Measurements from ENCODE around the gene KIAA0040.

KIAA0040 gene

GRCh38 chr1:175137369-175137768, 55.2 kb downstream of the KIAA0040 start:
- intact Hi-C loops (cut with DNase I; ENCODE audit: low total_unique reads) = no loop called here
- no peak for DNase-seq
- Histone ChIP-seq H3K4me1 (peaks cover 0 to 17% (median 5%) of the 10 kb centered on the region in 4 donors), H3K27ac (no peak overlapping the region), H3K4me3 (no peak overlapping the region), H3K9me3 (no peaks in the 10 kb centered on the region), H3K27me3 (no peaks in the 10 kb centered on the region), H3K36me3 (no peaks in the 10 kb centered on the region)
- TF ChIP-seq CTCF (IDR thresholded peaks at IDR 0.05) = no peak

GRCh38 chr1:175136246-175136645, 56.3 kb downstream of the KIAA0040 start:
- no peak overlapping the region for H3K4me3 ChIP-seq
- TF ChIP-seq CTCF (IDR thresholded peaks at IDR 0.05) = no peak
- no peaks in the 10 kb centered on the region for H3K36me3 ChIP-seq
- DNase-seq = no peak
- H3K4me1 ChIP-seq = peaks cover 0 to 27% (median 7%) of the 10 kb centered on the region in 4 donors
- H3K9me3 ChIP-seq = no peaks in the 10 kb centered on the region
- intact Hi-C loops (cut with DNase I; ENCODE audit: low total_unique reads) = no loop called here
- H3K27ac ChIP-seq = no peak overlapping the region
- no peaks in the 10 kb centered on the region for H3K27me3 ChIP-seq

- Histone ChIP-seq H3K4me3 (no peak overlapping the region), H3K27ac (no peak overlapping the region), H3K4me1 (peaks cover 0 to 33% (median 11%) of the 10 kb centered on the region in 4 donors), H3K9me3 (no peaks in the 10 kb centered on the region), H3K36me3 (no peaks in the 10 kb centered on the region), H3K27me3 (no peaks in the 10 kb centered on the region)
- intact Hi-C loops (cut with DNase I; ENCODE audit: low total_unique reads) = loop anchor here (5.0 kb wide), 1 partner anchor 97 kb away; no protein-coding TSS in a partner anchor
- TF ChIP-seq CTCF (IDR thresholded peaks at IDR 0.05) = no peak
- DNase-seq = no peak
Observed at GRCh38 chr1:175134500-175134899, 58.1 kb downstream of the KIAA0040 start.

- Histone ChIP-seq H3K4me1 (peaks cover 0 to 33% (median 11%) of the 10 kb centered on the region in 4 donors), H3K9me3 (no peaks in the 10 kb centered on the region), H3K27ac (no peak overlapping the region), H3K36me3 (no peaks in the 10 kb centered on the region), H3K27me3 (no peaks in the 10 kb centered on the region), H3K4me3 (no peak overlapping the region)
- TF ChIP-seq CTCF (IDR thresholded peaks at IDR 0.05) = no peak
- intact Hi-C loops (cut with DNase I; ENCODE audit: low total_unique reads) = loop anchor here (5.0 kb wide), 1 partner anchor 97 kb away; no protein-coding TSS in a partner anchor
- DNase-seq = no peak
Observed at GRCh38 chr1:175133673-175134435, 58.7 kb downstream of the KIAA0040 start.

- TF ChIP-seq CTCF (IDR thresholded peaks at IDR 0.05) = no peak
- intact Hi-C loops (cut with DNase I; ENCODE audit: low total_unique reads) = loop anchor here (5.0 kb wide), 1 partner anchor 95 kb away; no protein-coding TSS in a partner anchor
- no peaks in the 10 kb centered on the region for H3K27me3 ChIP-seq
- no peak for DNase-seq
- no peak overlapping the region for H3K4me3 ChIP-seq
- H3K4me1 ChIP-seq = peaks cover 0 to 33% (median 11%) of the 10 kb centered on the region in 4 donors
- no peak overlapping the region for H3K27ac ChIP-seq
- H3K9me3 ChIP-seq = no peaks in the 10 kb centered on the region
- H3K36me3 ChIP-seq = no peaks in the 10 kb centered on the region
Observed at GRCh38 chr1:175132436-175132835, 60.1 kb downstream of the KIAA0040 start.

Data from tibial artery (tissue), 4 donors.